ENCODE measurements around the gene PRSS27. TPM values are rescaled to one million over a fixed set of nuclear protein-coding genes. Genes with fewer than 3 reads are reported as not detected.
"Not testable (repeated sequence)": the region's sequence is repeated elsewhere in the genome, so short reads cannot be mapped to it uniquely, and the experiment has no call there.

PRSS27 gene
- total and polyA plus RNA-seq, 2 of the 8 experiments (the other 6 are each of a cell fraction or from before 2014, with no cell fraction given), result 1.3 to 7.5 TPM

GRCh38 chr16:2721634-2722173, 1.7 kb upstream of the PRSS27 start:
- H3K27me3 ChIP-seq (replicated peaks in 1 of 4; ENCODE audit: control insufficient read depth in 3 of 4, extremely low read depth in 1 of 4, insufficient read depth in 3 of 4, low read length in 3 of 4); H2BK120ac ChIP-seq (replicated peaks; ENCODE audit: low read depth, low read length); H3K27ac ChIP-seq (ENCODE audit: low read depth, low read length); H3K14ac ChIP-seq (ENCODE audit: insufficient read length); H4K5ac ChIP-seq (ENCODE audit: insufficient read length, low read depth, low read length); H2BK12ac ChIP-seq (ENCODE audit: low read depth, low read length); H3K9ac ChIP-seq (replicated peaks in 1 of 4; ENCODE audit: extremely low read depth in 1 of 4, low read depth in 3 of 4, low read length in 3 of 4); H3K9me3 ChIP-seq (ENCODE audit: insufficient read depth in 2 of 2, low read depth in 1 of 2, low read length in 1 of 2); H4K8ac ChIP-seq (ENCODE audit: extremely low read depth, insufficient read depth, low read length); H3K79me1 ChIP-seq (ENCODE audit: low read depth, low read length); H3K23me2 ChIP-seq (ENCODE audit: low read depth, low read length); H2BK20ac ChIP-seq (ENCODE audit: low read length); H3K79me2 ChIP-seq (ENCODE audit: control insufficient read depth in 1 of 2, insufficient read depth in 2 of 2, low read length in 2 of 2); H2AK5ac ChIP-seq (ENCODE audit: low read depth, low read length); H4K20me1 ChIP-seq (replicated peaks in 1 of 2; ENCODE audit: control insufficient read depth in 1 of 2, insufficient read depth in 2 of 2, low read length in 2 of 2); H2BK5ac ChIP-seq (ENCODE audit: low read depth, low read length); DNase-seq (ENCODE audit: low read depth in 1 of 2, low spot score in 2 of 2); H3K4ac ChIP-seq (replicated peaks; ENCODE audit: insufficient read length, low read depth, low read length); H3K36me3 ChIP-seq (ENCODE audit: control insufficient read depth in 2 of 4, insufficient read depth in 4 of 4, low read length in 3 of 4); H3K56ac ChIP-seq (replicated peaks; ENCODE audit: insufficient read length, low read depth, low read length); H3K23ac ChIP-seq (ENCODE audit: insufficient read length); H4K91ac ChIP-seq (replicated peaks; ENCODE audit: insufficient read length, low read length); H3K4me1 ChIP-seq (replicated peaks in 1 of 4; ENCODE audit: control insufficient read depth in 3 of 4, insufficient read depth in 4 of 4, low read length in 3 of 4); FAIRE-seq; H2BK15ac ChIP-seq (ENCODE audit: low read length): not testable (repeated sequence)
- Histone ChIP-seq H3K4me2 (ENCODE audit: insufficient read depth in 1 of 2, low read depth in 2 of 2, low read length in 2 of 2) (peak overlapping the region; percentile 28 to 67; a peak in 3 of 4 replicates), H2AFZ (ENCODE audit: low read length) (peak overlapping the region; percentile 93; the same call in 1 of the 2 replicates), H3K4me3 (ENCODE audit: extremely low read depth in 1 of 4, insufficient read depth in 2 of 4, low read depth in 3 of 4, low read length in 4 of 4) (peak overlapping the region; percentile 7 to 65 (median 44); a peak in 6 of 8 replicates), H3K18ac (ENCODE audit: extremely low read depth, low read length) (peak overlapping the region; percentile 93)
- ChIA-PET CTCF (ENCODE audit: partially characterized antibody) (interaction anchor here (0.7 kb wide), 1 partner anchor 72 kb away, joined by 3 read pairs; no protein-coding TSS in a partner anchor), POLR2A (ENCODE audit: partially characterized antibody) (interaction anchor here (0.6 kb wide), 1 partner anchor 207 kb away, joined by 3 read pairs; no protein-coding TSS in a partner anchor)
- 55% methylated on average over 13 of the region's 14 CpGs; no CpG with 5 or more reads in 1 of the 2 experiments for WGBS, 2 experiments (ENCODE audit: extremely low coverage in 1 of 2, insufficient coverage in 1 of 2, insufficient read length in 1 of 2, insufficient replicate concordance in 2 of 2, low coverage in 1 of 2, low lambda C conversion rate in 2 of 2, missing lambda C conversion rate in 1 of 2)
